Left colon (tissue), 2 donors: Measurements from ENCODE around the gene BACH2. TPM values are rescaled to one million over a fixed set of nuclear protein-coding genes. Genes with fewer than 3 reads are reported as not detected.
A peak's percentile ranks its signal among the peaks of the same experiment; 100 is the strongest.

Experiments
- ATAC-seq: fragments of 200-7000 bp; cut with Tn5 transposase; one replicate; pipeline ENCODE4 v1.9.1; 2020; ENCODE audit warnings: mild to moderate bottlenecking, moderate library complexity
- DNase-seq, 2 donors: peaks; one replicate each; pipeline ENCODE4 v3.0.0-alpha.2; 2020
- intact Hi-C, 2 donors: fragments of 100-400 bp; cut with DNase I in 1 of 2; cut with micrococcal nuclease in 1 of 2; formaldehyde crosslinking; loops; one replicate each; pipeline versions ENCODE4 v1.11.2 to v1.14.0; 2022; cut with DNase I, micrococcal nuclease
- total RNA-seq, 2 donors: library from RNA; stranded (reverse); fragmentation: NEBNext Ultra II Directional; extraction: Animal tissue kit (Norgen Biotek cat#: 25700); gene quantifications; one replicate each; pipeline ENCODE4 v1.2.1, GENCODE V29; 2021
- donor health status: DM: no; HTN: no; CAD: no.
- donor health status: DM: yes; HTN: yes; CAD: no.

BACH2 gene
- total RNA-seq, 2 donors from 2014 or later, result 0.67 to 1.3 TPM

- ATAC-seq (peak; percentile 45), DNase-seq (no peak)
- intact Hi-C loops, result no loop called here
These were observed 291.4 kb downstream of the BACH2 start for GRCh38 chr6:90005048-90005827.

- intact Hi-C loops, result no loop called here
- DNase-seq, result peak; percentile 53 to 83
These were observed 292.1 kb downstream of the BACH2 start for GRCh38 chr6:90004511-90004910.

GRCh38 chr6:90003941-90004340 is 292.7 kb downstream of the BACH2 start:
- intact Hi-C loops, result no loop called here
- DNase-seq (no peak), ATAC-seq (peak; percentile 59)

More at GRCh38 chr6:90004511-90004910, 292.1 kb downstream of the BACH2 start:
- ATAC-seq, result peak; percentile 89

GRCh38 chr6:90003069-90003795 is 293.4 kb downstream of the BACH2 start:
- DNase-seq (no peak), ATAC-seq (no peak)
- intact Hi-C loops, result no loop called here

GRCh38 chr6:90000864-90001731 is 295.5 kb downstream of the BACH2 start:
- ATAC-seq (no peak), DNase-seq (no peak)
- intact Hi-C loops, result no loop called here

GRCh38 chr6:89999945-90000825 is 296.5 kb downstream of the BACH2 start:
- no peak for ATAC-seq

GRCh38 chr6:89999154-89999553 is 297.5 kb downstream of the BACH2 start:
- intact Hi-C loops, result no loop called here
- peak; percentile 88 for ATAC-seq
- peak; percentile 75 to 84 for DNase-seq

More at GRCh38 chr6:89999945-90000825, 296.5 kb downstream of the BACH2 start:
- intact Hi-C loops, result no loop called here
- DNase-seq, result no peak

GRCh38 chr6:89997456-89998445 is 298.9 kb downstream of the BACH2 start:
- no peak for DNase-seq
- peak; percentile 73 for ATAC-seq

GRCh38 chr6:89993411-89993810 is 303.2 kb downstream of the BACH2 start:
- ATAC-seq, result no peak
- DNase-seq, result no peak
- intact Hi-C loops, result no loop called here

More at GRCh38 chr6:89997456-89998445, 298.9 kb downstream of the BACH2 start:
- intact Hi-C loops, result no loop called here

GRCh38 chr6:89992818-89993217 is 303.8 kb downstream of the BACH2 start:
- intact Hi-C loops, result no loop called here
- ATAC-seq (peak; percentile 84), DNase-seq (no peak)

- intact Hi-C loops, result no loop called here
- no peak for DNase-seq
- ATAC-seq, result no peak
These were observed 306.9 kb downstream of the BACH2 start for GRCh38 chr6:89989742-89990141.

GRCh38 chr6:89987830-89988229 is 308.8 kb downstream of the BACH2 start:
- intact Hi-C loops, result no loop called here
- ATAC-seq, result no peak

GRCh38 chr6:89987140-89987539 is 309.5 kb downstream of the BACH2 start:
- DNase-seq, result no peak
- no peak for ATAC-seq
- intact Hi-C loops, result no loop called here

More at GRCh38 chr6:89987830-89988229, 308.8 kb downstream of the BACH2 start:
- no peak for DNase-seq

GRCh38 chr6:89986650-89987074 is 310.0 kb downstream of the BACH2 start:
- ATAC-seq (no peak), DNase-seq (no peak)
- intact Hi-C loops, result no loop called here

- DNase-seq (no peak), ATAC-seq (no peak)
- intact Hi-C loops, result no loop called here
These were observed 310.7 kb downstream of the BACH2 start for GRCh38 chr6:89985751-89986493.
